Measurements from ENCODE around the gene ARMC8.

The ARMC8 gene

DNA sequence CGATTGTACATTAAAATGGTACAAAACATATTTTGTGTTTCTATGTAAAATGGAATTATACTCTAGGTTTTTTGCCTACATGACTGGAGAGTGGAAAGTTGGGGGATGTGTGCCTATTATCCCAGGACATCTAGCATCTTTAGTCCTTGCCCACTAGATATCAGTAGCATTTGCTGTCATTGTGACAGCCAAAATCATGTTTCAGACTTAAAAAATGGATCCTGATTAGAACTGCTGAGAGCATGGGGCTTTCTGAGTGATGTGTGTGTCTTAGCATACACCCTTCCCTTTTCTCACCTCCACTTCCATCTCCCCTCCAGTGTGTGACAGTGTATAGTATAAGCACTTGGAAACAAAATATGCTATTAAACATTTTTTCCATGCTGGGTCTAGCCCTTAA is 13.3 kb downstream of the ARMC8 start:
- no peak for TF ChIP-seq CTCF (IDR thresholded peaks at IDR 0.05; ENCODE audit: extremely low read depth, missing control alignments)
- DNase-seq (ENCODE audit: low spot score), result no peak

DNA sequence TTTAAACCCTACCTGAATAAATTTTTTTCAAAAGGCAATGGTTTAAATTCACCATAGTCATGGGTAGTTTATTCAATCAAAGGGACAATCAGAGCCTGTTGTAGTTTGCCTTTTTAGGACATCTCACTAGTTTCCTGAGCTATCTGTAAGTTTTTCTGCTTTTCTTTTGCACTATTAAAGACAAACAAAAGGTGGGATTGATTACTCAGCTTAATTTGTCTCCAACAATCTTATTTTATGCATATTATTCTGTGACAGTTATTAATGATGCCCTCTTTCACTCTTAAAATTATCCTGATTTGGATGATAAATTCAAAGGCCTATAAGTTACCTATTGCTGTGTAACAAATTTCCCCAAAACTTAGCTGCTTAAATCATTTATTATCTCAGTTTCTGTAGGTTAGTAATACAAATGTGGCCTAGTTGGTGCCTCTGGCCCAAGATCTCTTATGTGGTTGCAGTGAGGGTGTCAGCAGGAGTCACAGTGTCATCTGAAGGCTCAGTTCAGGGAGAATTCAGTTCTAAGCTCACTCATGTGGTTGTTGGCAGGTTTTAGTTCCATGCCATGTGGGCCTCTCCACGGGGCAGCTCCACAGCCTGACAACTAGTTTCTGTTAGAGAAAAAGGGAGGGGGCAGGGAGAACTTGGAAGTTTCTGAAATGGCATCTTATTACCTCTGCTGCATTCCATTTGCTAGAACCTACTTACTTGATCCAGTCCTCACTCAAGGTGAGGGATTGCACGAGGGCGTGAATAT is 16.0 kb downstream of the ARMC8 start:
- TF ChIP-seq CTCF (IDR thresholded peaks at IDR 0.05; ENCODE audit: extremely low read depth, missing control alignments), result no peak
- DNase-seq (ENCODE audit: low spot score), result no peak

- no peak for DNase-seq (ENCODE audit: low spot score)
- TF ChIP-seq CTCF (IDR thresholded peaks at IDR 0.05; ENCODE audit: extremely low read depth, missing control alignments), result no peak
These were observed 16.8 kb downstream of the ARMC8 start for GRCh38 chr3:138203938-138204337.

GRCh38 chr3:138205527-138205926 is 18.4 kb downstream of the ARMC8 start:
- TF ChIP-seq CTCF (IDR thresholded peaks at IDR 0.05; ENCODE audit: extremely low read depth, missing control alignments), result no peak
- no peak for DNase-seq (ENCODE audit: low spot score)

DNA sequence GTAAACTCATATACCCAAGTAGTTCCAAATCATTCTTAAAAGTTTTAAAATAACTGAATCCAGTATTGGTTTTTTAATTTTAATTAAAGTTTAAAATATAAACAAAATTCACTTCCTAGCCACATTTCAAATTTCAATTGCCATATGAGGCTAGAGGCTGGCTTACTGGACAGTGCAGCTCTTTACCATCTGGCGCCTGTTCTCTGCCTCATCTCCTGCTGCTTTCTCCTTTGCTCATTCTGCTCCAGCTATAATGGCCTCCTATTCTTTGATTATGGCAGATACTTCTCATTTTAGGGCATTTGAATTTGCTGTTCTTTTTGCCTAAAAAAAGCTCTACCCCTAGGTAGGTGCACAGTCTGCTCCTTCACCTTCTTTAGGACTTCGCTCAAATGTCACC is 19.1 kb downstream of the ARMC8 start:
- DNase-seq (ENCODE audit: low spot score), result no peak
- no peak for TF ChIP-seq CTCF (IDR thresholded peaks at IDR 0.05; ENCODE audit: extremely low read depth, missing control alignments)

- no peak for DNase-seq (ENCODE audit: low spot score)
These were observed 23.4 kb downstream of the ARMC8 start for GRCh38 chr3:138210528-138210927.

More at GRCh38 chr3:138210528-138210927, 23.4 kb downstream of the ARMC8 start:
- TF ChIP-seq CTCF (IDR thresholded peaks at IDR 0.05; ENCODE audit: extremely low read depth, missing control alignments), result no peak

Data from GM20000 (cell line).